Prostate gland (tissue), 2 donors: ENCODE measurements around the gene LMO2. TPM values are rescaled to one million over a fixed set of nuclear protein-coding genes. Genes with fewer than 3 reads are reported as not detected.

ENCODE experiments used
- DNase-seq: peaks from one replicate; pipeline ENCODE4 v3.0.0-alpha.2; 2019; ENCODE audit warnings: low spot score
- H3K27ac ChIP-seq, 2 donors: fragments of 200-600 bp; sonication (generic); 2 replicates each; pipeline ENCODE4 v1.5.1; 2017 to 2019
- H3K27me3 ChIP-seq: fragments of 200-600 bp; sonication (generic); replicated peaks from 2 replicates; pipeline ENCODE4 v1.5.1; 2019; ENCODE audit not compliant: insufficient read depth
- H3K36me3 ChIP-seq, 2 donors: fragments of 200-600 bp; sonication (generic); 1 replicate in 1 of 2; 2 replicates in 1 of 2; pipeline versions ENCODE4 v1.5.1 to v1.8.1; 2017 to 2019
- H3K4me1 ChIP-seq: fragments of 200-600 bp; sonication (generic); replicated peaks from 2 replicates; pipeline ENCODE4 v1.5.1; 2019
- H3K4me3 ChIP-seq, 2 donors: fragments of 200-600 bp; sonication (generic); 2 replicates each; pipeline ENCODE4 v1.5.1; 2017 to 2019
- H3K9me3 ChIP-seq: fragments of 200-600 bp; sonication (generic); 2 replicates; pipeline ENCODE4 v1.5.1; 2017
- CTCF ChIP-seq, 4 experiments: fragments of 200-600 bp in 2 of 4; fragments of 450-650 bp in 2 of 4; sonication (generic) in 2 of 4; IDR thresholded peaks; 1 replicate in 3 of 4; 2 replicates in 1 of 4; pipeline ENCODE4 v1.5.1; 2016 to 2019; ENCODE audit warnings: antibody characterized with exemption in 4 of 4, mild to moderate bottlenecking in 2 of 4, moderate library complexity in 2 of 4
- POLR2A ChIP-seq: fragments of 450-650 bp; IDR thresholded peaks from one replicate; pipeline ENCODE4 v1.6.1; 2016; ENCODE audit warnings: antibody characterized with exemption, mild to moderate bottlenecking
- POLR2AphosphoS5 ChIP-seq: sonication (generic); formaldehyde crosslinking; IDR thresholded peaks from one replicate; pipeline ENCODE4 v1.6.1; 2017; ENCODE audit warnings: antibody characterized with exemption
- WGBS: methylation state at CpG from one replicate; pipeline ENCODE4 v1.1.5; 2018; 5-methylcytosine and 5-hydroxymethylcytosine counted together
- intact Hi-C: fragments of 100-400 bp; cut with DNase I; formaldehyde crosslinking; loops from one replicate; pipeline ENCODE4 v1.14.2; 2022
- total RNA-seq, 2 donors: library from RNA; depleted of rRNA; stranded (reverse); fragments of >200 nt; gene quantifications; one replicate each; pipeline ENCODE4 v1.1.0, GENCODE V29; 2016

LMO2 gene
- total RNA-seq, 2 donors from 2014 or later, result 11.4 to 25.0 TPM

GRCh38 chr11:33859306-33859705, 32.6 kb downstream of the LMO2 start:
- no peak for TF ChIP-seq POLR2A
- TF ChIP-seq CTCF (IDR thresholded peaks at IDR 0.05), result no peak
- no peak for TF ChIP-seq POLR2AphosphoS5

GRCh38 chr11:33857933-33858371, 33.9 kb downstream of the LMO2 start:
- intact Hi-C loops, result loop anchor here (2.0 kb wide), 1 partner anchor 113 kb away; no protein-coding TSS in a partner anchor
- H3K27ac ChIP-seq, result no peak overlapping the region

More at GRCh38 chr11:33859306-33859705, 32.6 kb downstream of the LMO2 start:
- WGBS, result 94% methylated on average over 16 of the region's 16 CpGs
- Histone ChIP-seq H3K36me3 (no peaks in the 10 kb centered on the region), H3K27ac (no peak overlapping the region), H3K27me3 (no peaks in the 10 kb centered on the region), H3K9me3 (no peaks in the 10 kb centered on the region), H3K4me3 (no peak overlapping the region), H3K4me1 (no peaks in the 10 kb centered on the region)
- DNase-seq, result no peak
- intact Hi-C loops, result no loop called here

GRCh38 chr11:33855500-33855899, 36.4 kb downstream of the LMO2 start:
- WGBS, result 64% methylated on average over 2 of the region's 2 CpGs
- intact Hi-C loops, result no loop called here
- H3K9me3 ChIP-seq, result no peaks in the 10 kb centered on the region

More at GRCh38 chr11:33857933-33858371, 33.9 kb downstream of the LMO2 start:
- no peaks in the 10 kb centered on the region for H3K9me3 ChIP-seq
- H3K27me3 ChIP-seq, result no peaks in the 10 kb centered on the region
- H3K4me1 ChIP-seq, result no peaks in the 10 kb centered on the region
- TF ChIP-seq POLR2AphosphoS5 (no peak), POLR2A (no peak), CTCF (IDR thresholded peaks at IDR 0.05) (peak; percentile 54 to 89 (median 80))
- no peak overlapping the region for H3K4me3 ChIP-seq
- peak; percentile 57 for DNase-seq
- WGBS, result 4% methylated on average over 10 of the region's 10 CpGs
- H3K36me3 ChIP-seq, result no peaks in the 10 kb centered on the region

GRCh38 chr11:33848717-33849390, 43.0 kb downstream of the LMO2 start:
- 79% methylated on average over 6 of the region's 6 CpGs for WGBS
- intact Hi-C loops, result no loop called here
- TF ChIP-seq POLR2AphosphoS5, result no peak

More at GRCh38 chr11:33855500-33855899, 36.4 kb downstream of the LMO2 start:
- H3K27ac ChIP-seq, result no peak overlapping the region
- no peaks in the 10 kb centered on the region for H3K36me3 ChIP-seq
- DNase-seq, result no peak
- TF ChIP-seq CTCF (IDR thresholded peaks at IDR 0.05), result no peak
- no peak for TF ChIP-seq POLR2AphosphoS5
- no peak for TF ChIP-seq POLR2A
- H3K4me1 ChIP-seq, result no peaks in the 10 kb centered on the region
- no peak overlapping the region for H3K4me3 ChIP-seq
- H3K27me3 ChIP-seq, result no peaks in the 10 kb centered on the region

GRCh38 chr11:33847251-33847650, 44.6 kb downstream of the LMO2 start:
- no peak overlapping the region for H3K4me3 ChIP-seq
- H3K4me1 ChIP-seq, result no peaks in the 10 kb centered on the region
- intact Hi-C loops, result no loop called here
- no peaks in the 10 kb centered on the region for H3K9me3 ChIP-seq
- TF ChIP-seq CTCF (IDR thresholded peaks at IDR 0.05) (no peak), POLR2AphosphoS5 (no peak), POLR2A (no peak)
- WGBS, result 71% methylated on average over 1 of the region's 1 CpG
- no peaks in the 10 kb centered on the region for H3K36me3 ChIP-seq
- no peaks in the 10 kb centered on the region for H3K27me3 ChIP-seq
- no peak for DNase-seq
- no peak overlapping the region for H3K27ac ChIP-seq

More at GRCh38 chr11:33848717-33849390, 43.0 kb downstream of the LMO2 start:
- no peak overlapping the region for H3K27ac ChIP-seq
- H3K4me1 ChIP-seq, result no peaks in the 10 kb centered on the region
- H3K9me3 ChIP-seq, result no peaks in the 10 kb centered on the region
- DNase-seq, result no peak
- H3K36me3 ChIP-seq, result no peaks in the 10 kb centered on the region
- no peak overlapping the region for H3K4me3 ChIP-seq
- H3K27me3 ChIP-seq, result no peaks in the 10 kb centered on the region
